ENCODE data around the gene ATP7A.

Gene ATP7A

DNA sequence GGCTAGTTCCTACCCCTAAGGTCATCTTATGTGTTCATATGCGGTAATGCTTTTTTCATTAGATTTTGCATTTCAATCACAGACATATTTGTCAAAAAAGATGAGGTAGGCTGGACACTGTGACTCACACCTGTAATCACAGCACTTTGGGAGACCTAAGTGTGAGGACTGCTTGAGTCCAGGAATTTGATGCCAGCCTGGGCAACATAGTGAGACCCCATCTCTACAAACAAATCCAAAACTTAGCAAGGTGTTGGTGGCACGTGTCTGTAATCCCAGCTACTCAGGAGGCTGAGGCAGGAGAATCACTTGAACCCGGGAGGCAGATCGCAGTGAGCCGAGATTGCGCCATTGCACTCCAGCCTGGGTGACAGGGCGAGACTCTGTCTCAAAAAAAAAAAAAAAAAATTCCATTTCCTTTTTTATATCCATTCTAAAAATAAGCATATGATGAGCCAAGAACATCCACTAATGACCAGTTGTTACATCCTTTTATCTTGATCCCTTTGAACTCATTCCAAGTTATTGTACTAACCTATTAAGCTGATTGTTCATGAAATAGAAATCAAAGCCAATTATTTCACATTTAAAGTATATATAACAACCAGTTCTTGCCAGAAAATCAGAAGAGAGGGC, 35.5 kb downstream of the ATP7A start:
- DNase-seq, result no peak

DNA sequence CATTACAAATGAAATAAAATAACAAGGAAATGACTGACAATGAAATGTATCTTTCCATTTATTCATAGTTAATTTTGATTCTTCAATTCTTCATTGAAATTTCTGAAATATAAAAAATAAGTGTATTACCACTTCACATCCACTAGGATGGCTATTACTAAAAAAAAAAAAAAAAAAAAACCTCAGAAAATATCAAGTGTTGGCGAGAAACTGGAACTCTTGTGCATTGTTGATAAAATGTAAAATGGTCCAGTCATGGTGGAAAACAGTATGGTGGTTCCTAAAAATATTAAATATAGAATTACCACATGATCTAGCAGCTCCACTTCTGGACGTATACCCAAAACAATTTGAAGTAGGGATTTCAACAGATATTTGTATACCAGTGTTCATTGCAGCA, 36.1 kb downstream of the ATP7A start:
- no peak for DNase-seq

DNA sequence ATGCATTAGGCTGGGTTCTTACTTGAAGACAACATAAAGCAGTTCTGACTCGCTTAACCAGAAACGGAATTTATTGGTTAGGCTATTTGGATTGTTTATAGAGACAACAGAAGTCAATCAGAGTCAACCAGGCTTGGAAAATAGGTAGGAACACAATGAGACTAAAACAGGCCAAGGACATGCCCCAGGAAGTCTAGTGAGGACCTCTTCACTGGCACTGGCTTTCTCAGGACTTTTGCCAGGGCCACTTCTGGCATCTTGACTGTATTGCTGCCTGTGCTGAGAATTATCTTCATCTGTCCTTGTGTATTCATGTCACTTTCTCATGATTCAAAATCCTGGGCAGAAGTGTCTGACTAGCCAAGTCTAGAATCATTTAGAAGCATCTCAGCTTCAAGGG, 39.3 kb downstream of the ATP7A start:
- no peak for DNase-seq

- no peak for DNase-seq
Observed at GRCh38 chrX:77952173-77952572, 41.7 kb downstream of the ATP7A start.

GRCh38 chrX:77953302-77953701, 42.8 kb downstream of the ATP7A start:
- DNase-seq, result no peak

DNA sequence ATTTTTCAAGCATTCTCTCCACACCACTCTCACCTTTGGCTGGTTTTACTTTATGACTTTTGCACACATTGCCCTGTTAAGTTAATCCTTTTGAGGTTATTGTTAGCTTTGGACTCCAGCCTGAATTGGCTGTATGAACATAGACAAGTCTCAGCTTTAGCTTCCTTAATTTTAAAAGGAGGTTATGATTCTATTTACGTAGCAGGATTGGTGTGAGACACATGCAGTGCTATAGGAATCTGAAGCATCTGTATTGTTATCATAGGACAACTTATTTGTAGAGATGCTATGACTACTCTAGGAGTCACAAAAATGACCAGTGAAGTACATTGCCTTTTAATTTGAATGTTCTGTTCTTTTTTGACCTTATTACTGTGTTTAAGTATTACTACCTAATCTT, 43.2 kb downstream of the ATP7A start:
- DNase-seq, result no peak

GRCh38 chrX:77960567-77960966, 50.1 kb downstream of the ATP7A start:
- no peak for DNase-seq

GRCh38 chrX:77961063-77961462, 50.6 kb downstream of the ATP7A start:
- no peak for DNase-seq

DNA sequence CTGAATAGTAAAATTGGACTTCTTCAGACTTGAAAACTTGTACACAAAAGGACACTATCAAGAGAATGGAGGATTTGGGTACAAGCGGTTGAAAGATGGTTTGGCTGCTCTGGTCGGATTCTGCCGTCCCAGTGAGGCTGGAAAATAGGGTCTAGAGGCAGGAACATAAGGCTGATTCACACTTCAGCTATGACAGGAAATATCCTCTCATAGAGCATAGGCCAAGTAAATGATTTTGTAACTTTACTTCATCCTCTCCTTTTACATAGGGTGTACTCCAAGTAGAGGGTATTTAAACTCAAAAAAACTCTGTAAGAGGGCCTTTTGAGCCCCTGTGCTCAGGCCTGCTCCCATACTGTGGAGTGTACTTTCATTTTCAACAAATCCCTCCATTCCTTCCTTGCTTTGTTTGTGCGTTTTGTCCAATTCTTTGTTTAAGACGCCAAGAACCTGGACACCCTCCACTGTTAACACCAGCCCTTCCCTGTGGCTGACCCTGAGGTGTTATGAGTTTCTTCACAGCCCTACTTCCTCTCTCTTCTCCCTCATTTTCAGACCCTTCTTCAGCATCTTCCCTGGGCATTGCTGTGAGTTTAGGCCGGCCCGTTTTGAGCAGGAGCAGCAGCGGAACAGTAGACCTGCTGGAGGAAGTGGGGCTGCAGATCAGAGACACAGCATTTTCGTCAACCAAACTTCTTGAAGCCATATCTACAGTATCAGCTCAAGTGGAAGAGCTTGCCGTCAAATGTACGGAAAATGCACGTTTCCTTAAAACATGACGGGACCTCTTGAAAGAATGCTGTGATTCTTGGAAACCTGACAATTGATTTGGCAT, 51.8 kb downstream of the ATP7A start:
- no peak for DNase-seq

- DNase-seq, result no peak
Observed at GRCh38 chrX:77966361-77966760, 55.9 kb downstream of the ATP7A start.

- DNase-seq, result no peak
Observed at GRCh38 chrX:77967631-77968030, 57.1 kb downstream of the ATP7A start.

DNA sequence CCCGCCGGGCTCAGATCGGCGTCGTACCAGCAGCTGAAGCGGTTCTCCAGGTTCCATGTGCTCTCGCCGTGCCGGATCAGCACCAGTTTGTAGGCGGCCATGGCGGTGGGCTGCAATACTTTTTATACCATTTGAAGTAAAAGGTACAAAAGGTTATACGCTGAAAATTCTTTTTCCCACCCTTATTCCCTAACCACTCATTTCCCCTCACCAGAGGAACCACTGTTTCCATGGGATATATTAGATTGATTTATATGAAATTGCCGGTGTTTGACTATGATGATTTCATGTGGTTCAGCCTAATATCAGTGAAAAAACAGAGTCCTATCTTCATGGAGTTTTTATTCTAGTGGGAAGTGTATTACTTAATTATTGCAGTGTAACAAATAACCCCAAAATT, 59.0 kb downstream of the ATP7A start, which contains the start of gene PGAM4:
TSS of gene PGAM4 (minus strand) at position 101 of the 400 bp plus-strand sequence. CDS start at position 101, 0 bp downstream.
- DNase-seq, result no peak

DNA sequence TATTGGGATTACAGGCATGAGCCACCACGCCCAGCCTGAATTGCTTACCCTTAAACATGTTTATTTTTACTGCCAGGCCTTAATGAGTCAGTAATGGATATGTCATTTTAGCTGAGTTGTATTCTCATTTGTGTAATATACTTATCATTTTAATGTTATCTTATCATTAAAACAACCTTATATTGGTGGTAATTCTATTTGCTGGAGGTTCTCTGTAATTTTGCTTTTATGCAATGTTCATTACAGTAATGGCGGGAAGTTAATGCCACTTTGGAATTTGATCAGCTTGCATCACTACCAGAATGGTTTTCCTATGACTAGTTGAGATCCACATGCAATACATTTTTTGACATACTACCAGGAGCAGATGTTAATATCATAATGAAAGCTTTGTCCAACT, 65.3 kb downstream of the ATP7A start:
- DNase-seq, result no peak

DNA sequence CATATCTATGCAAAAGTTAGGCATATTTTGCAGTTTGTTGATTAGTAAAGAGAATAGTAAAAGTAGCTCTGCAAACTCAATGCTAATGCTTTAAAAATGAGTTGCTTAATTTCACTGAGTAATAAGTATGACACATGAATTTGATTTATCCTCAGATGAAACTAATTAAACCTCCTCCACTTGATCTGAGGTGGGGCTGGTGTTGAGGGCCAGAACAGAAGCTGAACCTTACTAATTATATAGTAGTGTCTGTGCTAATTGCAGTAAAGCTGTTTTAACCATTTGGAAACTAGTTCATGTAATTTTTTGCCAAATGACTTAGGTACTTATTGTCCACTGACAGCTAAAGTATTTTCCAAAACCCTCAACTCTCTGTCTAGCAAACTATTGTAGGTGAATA, 66.6 kb downstream of the ATP7A start:
- no peak for DNase-seq

GRCh38 chrX:77977518-77977917, 67.0 kb downstream of the ATP7A start:
- DNase-seq, result no peak

GRCh38 chrX:77979870-77980269, 69.4 kb downstream of the ATP7A start:
- no peak for DNase-seq

- DNase-seq, result no peak
Observed at GRCh38 chrX:78011846-78012245, 101.4 kb downstream of the ATP7A start.

DNA sequence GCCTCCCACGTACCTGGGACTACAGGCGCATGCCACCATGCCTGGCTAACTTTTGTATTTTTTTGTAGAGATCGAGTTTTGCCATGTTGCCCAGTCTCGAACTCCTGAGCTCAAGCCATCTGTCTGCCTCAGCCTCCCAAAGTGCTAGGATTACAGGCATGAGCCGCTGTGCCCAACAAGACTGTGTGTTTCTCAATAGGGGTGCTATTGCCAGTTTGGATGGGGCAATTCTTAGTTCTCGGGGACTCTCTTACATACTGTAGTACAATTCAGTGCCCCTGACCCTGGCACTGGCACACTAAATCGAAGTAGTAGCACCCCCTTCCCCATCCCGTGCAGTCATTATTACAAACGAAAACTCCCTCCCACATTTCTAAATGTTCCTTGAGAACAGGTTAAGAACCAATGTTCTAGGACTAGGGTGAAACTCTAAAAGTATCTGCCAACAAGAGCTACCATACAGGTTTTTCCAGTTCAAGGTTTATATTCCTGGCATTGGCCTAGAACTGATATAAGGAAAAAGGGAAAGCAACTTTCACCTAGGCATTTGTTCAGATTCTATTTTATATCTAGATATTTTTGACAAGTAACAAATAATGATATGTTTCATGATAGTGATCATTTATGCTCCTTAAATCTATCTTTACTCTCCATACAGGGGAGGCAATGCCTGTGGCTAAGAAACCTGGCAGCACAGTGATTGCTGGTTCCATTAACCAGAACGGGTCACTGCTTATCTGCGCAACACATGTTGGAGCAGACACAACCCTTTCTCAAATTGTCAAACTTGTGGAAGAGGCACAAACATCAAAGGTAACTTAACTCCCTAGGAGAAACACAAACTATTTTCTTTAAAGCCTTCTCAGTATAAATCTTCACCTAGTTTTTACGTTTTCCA, 109.3 kb downstream of the ATP7A start:
- no peak for DNase-seq

DNA sequence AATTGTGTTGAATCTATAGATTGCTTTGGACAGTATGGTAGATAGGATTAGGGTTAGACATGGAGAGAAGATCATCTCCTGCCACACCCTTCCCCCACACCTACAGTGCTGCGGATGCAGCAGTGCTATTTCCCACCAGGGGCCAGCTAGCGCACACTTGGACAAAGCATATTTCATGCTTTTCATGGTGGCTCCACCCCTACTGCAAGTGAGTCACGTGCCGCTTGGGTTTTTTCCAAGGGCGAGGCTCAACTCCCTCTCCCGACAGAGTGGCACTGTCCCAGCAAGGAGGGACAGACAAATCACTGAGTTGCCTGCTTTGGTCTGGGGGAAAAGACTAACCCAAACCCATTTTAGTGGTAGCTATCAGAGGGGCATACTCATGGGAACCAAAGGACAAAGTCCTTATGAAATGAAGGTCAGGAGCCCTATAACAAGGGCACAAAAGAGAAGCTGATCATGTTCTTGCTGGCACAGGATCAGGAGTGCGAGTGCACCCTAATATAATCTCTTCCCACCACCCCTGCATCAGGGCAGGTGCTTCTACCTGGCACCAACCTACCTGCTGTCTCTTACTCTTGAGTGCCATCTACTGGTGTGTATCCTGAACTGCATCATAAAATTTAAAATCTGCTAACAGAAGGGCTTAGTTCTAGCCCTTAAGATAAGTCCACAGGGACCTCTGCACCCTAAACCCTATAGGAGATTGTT, 114.0 kb downstream of the ATP7A start:
- DNase-seq, result peak; percentile 4

- no peak for DNase-seq
Observed at GRCh38 chrX:78027798-78028197, 117.3 kb downstream of the ATP7A start.

DNA sequence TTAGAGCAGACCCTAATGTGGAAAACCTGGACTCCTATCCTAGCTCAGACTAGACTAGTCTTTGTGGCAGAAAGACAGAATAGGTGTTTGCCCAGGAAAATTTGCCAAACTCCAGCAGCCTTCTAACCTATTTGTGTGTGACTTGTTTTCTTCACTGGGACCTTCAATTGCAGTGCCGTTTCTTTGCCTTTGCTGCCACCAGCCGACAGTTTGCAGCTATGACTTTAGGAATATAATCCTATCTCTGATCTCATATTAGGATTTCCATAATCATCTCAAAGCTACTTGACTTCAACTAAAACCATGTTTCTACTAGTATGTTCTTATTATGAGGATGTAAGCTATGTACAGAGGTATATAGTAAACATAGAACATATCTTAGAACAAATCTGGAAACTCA, 119.2 kb downstream of the ATP7A start:
- no peak for DNase-seq

DNA sequence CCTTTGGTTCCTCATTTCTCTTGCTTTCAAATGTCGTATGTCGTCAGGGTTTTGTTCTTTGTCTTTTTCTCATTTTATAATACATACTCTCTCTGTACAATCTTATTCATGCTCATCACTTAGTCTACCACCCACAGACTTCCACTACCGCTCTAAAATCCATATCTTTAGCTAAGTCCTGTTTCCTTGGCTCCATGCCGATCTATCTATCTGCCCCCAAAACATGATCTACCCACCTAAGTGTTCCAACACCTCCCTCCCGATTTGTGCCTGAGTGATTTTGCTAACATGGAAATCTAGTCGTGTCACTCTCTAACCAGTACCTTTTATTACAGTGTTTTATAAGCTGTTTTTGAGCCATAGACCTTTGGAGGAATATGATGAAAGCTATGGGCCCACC, 124.6 kb downstream of the ATP7A start:
- no peak for DNase-seq

GRCh38 chrX:78037881-78038280, 127.4 kb downstream of the ATP7A start:
- DNase-seq, result no peak

Data from T-helper 9 cell (primary cell).